AG04450 (cell line): Measurements from ENCODE around the gene ZMYND19. TPM values are rescaled to one million over a fixed set of nuclear protein-coding genes. Genes with fewer than 3 reads are reported as not detected.
"Not testable (repeated sequence)": the region's sequence is repeated elsewhere in the genome, so short reads cannot be mapped to it uniquely, and the experiment has no call there.

Experiments used
- CTCF ChIA-PET: fragments of 300-600, 350-600 bp; formaldehyde crosslinking; extraction: SDS; loops from one replicate; lab custom pipeline; 2022; ENCODE audit warnings: antibody characterized with exemption, inconsistent platforms; lab: Charles Lee
- POLR2A ChIA-PET: fragments of 350-600 bp; formaldehyde crosslinking; extraction: SDS; loops from one replicate; lab custom pipeline; 2021; ENCODE audit warnings: antibody characterized with exemption, inconsistent platforms; lab: Yijun Ruan, JAX
- DNase-seq: peaks from one replicate; pipeline ENCODE4 v3.0.0-alpha.2; 2011; ENCODE audit warnings: low read depth, low spot score
- H3K27ac ChIP-seq: one replicate; pipeline ENCODE4 v1.5.1; 2012; ENCODE audit warnings: low read depth, low read length, control low read depth
- H3K27me3 ChIP-seq: one replicate; pipeline ENCODE4 v1.6.0; 2012; ENCODE audit warnings: low read length; ENCODE audit not compliant: control insufficient read depth, insufficient read depth
- H3K4me3 ChIP-seq: 2 replicates; pipeline ENCODE4 v1.5.1; 2011; ENCODE audit warnings: mild to moderate bottlenecking, low read depth, low read length, control low read depth
- H3K9me3 ChIP-seq: 2 replicates; pipeline ENCODE4 v1.5.1; 2012; ENCODE audit warnings: low read length; ENCODE audit not compliant: control insufficient read depth, insufficient read depth
- CTCF ChIP-seq: IDR thresholded peaks from 2 replicates; pipeline ENCODE4 v1.5.1; 2011; ENCODE audit warnings: low read depth, low read length, control low read depth, inconsistent platforms
- polyA plus RNA-seq: library from polyadenylated mRNA; depleted of rRNA; stranded (reverse); fragments of >200 nt; gene quantifications from 2 replicates; pipeline ENCODE4 v1.2.3, GENCODE V29; 2011; rRNA removed
- small RNA-seq: library from RNA; depleted of rRNA; stranded (forward); fragments of <200 nt; gene quantifications from one replicate; pipeline ENCODE3, GENCODE V24; 2012; ENCODE audit warnings: low read depth; ENCODE audit not compliant: insufficient read length

Gene ZMYND19
- polyA plus RNA-seq, 1 experiment: 11.4 TPM

- Histone ChIP-seq H3K27me3 (no peaks in the 10 kb centered on the region), H3K27ac (no peak overlapping the region), H3K4me3 (no peak overlapping the region), H3K9me3 (no peaks in the 10 kb centered on the region; the same call in 1 of the 2 replicates)
- POLR2A ChIA-PET: interaction anchor here (0.6 kb wide), 1 partner anchor 17 kb away, joined by 7 read pairs; the partner anchor contains the start of gene MRPL41
- TF ChIP-seq CTCF: no peak
- CTCF ChIA-PET: interaction anchor here (0.6 to 1.5 kb wide), 10 partner anchors 10 to 112 kb away, joined by 3 to 12 read pairs (median 4); partner anchors contain the start of genes DPH7, EXD3, NOXA1 and PNPLA7
- no peak for DNase-seq
These were observed 55.2 kb downstream of the ZMYND19 start for GRCh38 chr9:137535120-137535428.

GRCh38 chr9:137534256-137535119 is 55.8 kb downstream of the ZMYND19 start:
- TF ChIP-seq CTCF: peak; percentile 79
- no peaks in the 10 kb centered on the region; the same call in 1 of the 2 replicates for H3K9me3 ChIP-seq
- no peak overlapping the region for H3K27ac ChIP-seq
- no peak for DNase-seq
- no peak overlapping the region for H3K4me3 ChIP-seq
- H3K27me3 ChIP-seq: no peaks in the 10 kb centered on the region
- CTCF ChIA-PET: interaction anchor here (0.6 to 1.5 kb wide), 10 partner anchors 11 to 112 kb away, joined by 3 to 12 read pairs (median 4); partner anchors contain the start of genes DPH7, EXD3, NOXA1 and PNPLA7
- POLR2A ChIA-PET: interaction anchor here (0.6 kb wide), 1 partner anchor 17 kb away, joined by 7 read pairs; the partner anchor contains the start of gene MRPL41

GRCh38 chr9:137532891-137533468 is 57.3 kb downstream of the ZMYND19 start:
- POLR2A ChIA-PET, CTCF ChIA-PET: not testable (repeated sequence)

More at GRCh38 chr9:137532891-137533468, 57.3 kb downstream of the ZMYND19 start:
- not testable (repeated sequence) for H3K9me3 ChIP-seq, H3K27me3 ChIP-seq, DNase-seq, H3K27ac ChIP-seq, H3K4me3 ChIP-seq

Small RNA genes lying within 50 kb of the gene (small RNA-seq; reads per million reads assigned to genes)
- gene RF00017: not detected

Other genes with a start within 250 kb of the ZMYND19 start
- gene EXD3, start 167.3 kb downstream of the ZMYND19 start, polyA plus RNA-seq: 4.0 and 5.4 TPM in 2 replicates
- gene NOXA1, start 167.1 kb downstream of the ZMYND19 start, polyA plus RNA-seq: 0.06 and 0.09 TPM in 2 replicates
- gene ENTPD8, start 149.2 kb downstream of the ZMYND19 start, polyA plus RNA-seq: not detected in 2 replicates
- 20.7 and 27.6 TPM in 2 replicates for gene NSMF, start 131.2 kb downstream of the ZMYND19 start, polyA plus RNA-seq
- gene PNPLA7, start 40.1 kb downstream of the ZMYND19 start, polyA plus RNA-seq: 0.26 and 0.42 TPM in 2 replicates
- gene MRPL41, start 38.6 kb downstream of the ZMYND19 start, polyA plus RNA-seq: 12.3 and 15.6 TPM in 2 replicates
- 19.5 and 21.9 TPM in 2 replicates for gene DPH7, start 11.6 kb downstream of the ZMYND19 start, polyA plus RNA-seq
- gene ARRDC1, start 15.2 kb upstream of the ZMYND19 start, polyA plus RNA-seq: 12.1 and 14.5 TPM in 2 replicates
- 26.1 and 29.0 TPM in 2 replicates for gene EHMT1, start 28.5 kb upstream of the ZMYND19 start, polyA plus RNA-seq